Body of pancreas (tissue), 4 donors: ENCODE results near the gene ANKRD39.

Experiments used
- POLR2A ChIP-seq, 3 donors: fragments of 450-650 bp; IDR thresholded peaks; one replicate each; pipeline ENCODE4 v1.6.1; 2016; ENCODE audit warnings: antibody characterized with exemption in 3 of 3, mild to moderate bottlenecking in 2 of 3
- TF ChIP-seq, protein P1 (sequence below), 7 experiments: fragments of 450-650 bp in 4 of 7; fragments of 200-600 bp in 3 of 7; sonication (generic) in 3 of 7; IDR thresholded peaks; one replicate each; pipeline ENCODE4 v1.5.1; 2016 to 2019; ENCODE audit warnings: antibody characterized with exemption in 7 of 7

DNA sequence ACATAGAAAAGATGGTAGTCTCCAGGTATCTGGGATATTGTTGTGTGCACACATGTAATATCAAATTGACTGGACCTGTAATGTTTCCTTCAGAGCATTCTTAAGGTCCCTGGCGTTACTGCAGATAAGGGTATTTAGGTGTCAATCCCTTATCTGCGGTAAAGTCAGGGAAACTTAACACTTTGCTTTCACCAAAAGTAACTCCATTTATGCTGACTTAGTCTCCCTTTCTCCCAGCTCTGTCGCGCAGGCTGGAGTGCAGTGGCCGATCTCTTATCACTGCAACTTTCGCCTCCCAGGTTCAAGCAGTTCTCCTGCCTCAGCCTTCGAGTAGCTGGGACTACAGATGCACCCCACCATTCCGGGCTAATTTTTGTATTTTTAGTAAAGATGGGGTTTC, 39.9 kb downstream of the ANKRD39 start:
- TF ChIP-seq, protein P1, sequence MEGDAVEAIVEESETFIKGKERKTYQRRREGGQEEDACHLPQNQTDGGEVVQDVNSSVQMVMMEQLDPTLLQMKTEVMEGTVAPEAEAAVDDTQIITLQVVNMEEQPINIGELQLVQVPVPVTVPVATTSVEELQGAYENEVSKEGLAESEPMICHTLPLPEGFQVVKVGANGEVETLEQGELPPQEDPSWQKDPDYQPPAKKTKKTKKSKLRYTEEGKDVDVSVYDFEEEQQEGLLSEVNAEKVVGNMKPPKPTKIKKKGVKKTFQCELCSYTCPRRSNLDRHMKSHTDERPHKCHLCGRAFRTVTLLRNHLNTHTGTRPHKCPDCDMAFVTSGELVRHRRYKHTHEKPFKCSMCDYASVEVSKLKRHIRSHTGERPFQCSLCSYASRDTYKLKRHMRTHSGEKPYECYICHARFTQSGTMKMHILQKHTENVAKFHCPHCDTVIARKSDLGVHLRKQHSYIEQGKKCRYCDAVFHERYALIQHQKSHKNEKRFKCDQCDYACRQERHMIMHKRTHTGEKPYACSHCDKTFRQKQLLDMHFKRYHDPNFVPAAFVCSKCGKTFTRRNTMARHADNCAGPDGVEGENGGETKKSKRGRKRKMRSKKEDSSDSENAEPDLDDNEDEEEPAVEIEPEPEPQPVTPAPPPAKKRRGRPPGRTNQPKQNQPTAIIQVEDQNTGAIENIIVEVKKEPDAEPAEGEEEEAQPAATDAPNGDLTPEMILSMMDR (IDR thresholded peaks at IDR 0.05), result no peak
- TF ChIP-seq POLR2A (IDR thresholded peaks at IDR 0.05), result no peak
